Measurements from ENCODE around the gene RYR1. TPM values are rescaled to one million over a fixed set of nuclear protein-coding genes. Genes with fewer than 3 reads are reported as not detected.

RYR1 gene
- polyA plus RNA-seq, 4 donors, result 0.81 to 2.3 TPM; not detected in 2

DNA sequence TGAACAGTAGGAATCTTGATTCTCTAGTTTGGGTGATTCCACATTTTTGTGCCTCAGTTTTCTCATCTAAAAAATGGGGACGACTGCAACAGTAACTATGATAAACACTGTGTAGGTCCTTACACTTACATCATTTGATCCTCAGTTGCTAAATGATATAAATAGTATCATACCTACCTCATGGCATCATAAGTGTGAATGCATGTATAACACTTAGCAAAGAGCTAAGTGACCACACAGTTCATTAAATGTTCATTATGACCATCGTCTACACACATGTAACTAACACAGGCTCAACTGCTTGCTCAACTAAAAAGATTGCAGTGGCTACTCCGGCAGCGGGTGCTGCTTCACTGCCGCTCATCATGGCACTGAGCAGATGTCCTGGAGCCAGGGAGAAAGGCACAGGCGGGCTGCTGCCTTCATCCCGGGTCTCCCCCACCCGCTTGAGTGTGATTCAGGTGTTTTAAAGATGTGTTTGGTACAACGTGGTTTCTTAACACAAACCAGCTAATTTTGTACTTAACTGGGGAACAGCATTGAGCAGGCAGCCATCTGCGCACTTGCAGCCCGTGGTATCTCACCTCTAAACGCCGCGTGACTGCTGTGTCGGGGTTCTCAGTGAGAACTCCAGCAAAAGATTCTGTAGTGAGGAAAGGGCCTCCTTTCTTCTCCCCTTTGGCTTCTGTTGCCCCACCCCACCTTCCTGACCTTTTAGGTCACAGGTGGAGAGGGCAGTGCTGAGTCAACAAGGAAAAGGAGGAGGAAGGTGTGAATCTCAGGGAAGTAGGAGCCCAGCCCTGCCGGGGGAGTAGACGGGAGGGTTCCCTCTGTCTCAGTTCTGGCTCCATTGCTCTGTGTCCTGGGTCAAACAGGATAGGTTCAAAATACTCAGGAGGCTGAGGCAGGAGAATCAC, 202.2 kb downstream of the RYR1 start:
- H3K27ac ChIP-seq (ENCODE audit: low read depth in 1 of 3, low read length in 2 of 3), result peak overlapping the region; percentile 69 to 86 (median 83)

More for the DNA sequence above, 202.2 kb downstream of the RYR1 start:
- H3K9me3 ChIP-seq (ENCODE audit: control insufficient read depth in 2 of 2, insufficient read depth in 1 of 2, low read depth in 1 of 2, low read length in 1 of 2), result no peaks in the 10 kb centered on the region
- FAIRE-seq (no peak), DNase-seq (no peak)
- peaks cover 5 to 69% (median 5%) of the 10 kb centered on the region in 3 donors for H3K36me3 ChIP-seq (ENCODE audit: control insufficient read depth in 3 of 3, insufficient read depth in 2 of 3, low read depth in 1 of 3, low read length in 3 of 3)
- H3K4me1 ChIP-seq (ENCODE audit: control insufficient read depth in 3 of 3, insufficient read depth in 2 of 3, low read depth in 1 of 3, low read length in 2 of 3), result peaks cover 0 to 31% (median 8%) of the 10 kb centered on the region in 3 donors
- H3K27me3 ChIP-seq (ENCODE audit: control insufficient read depth in 3 of 3, insufficient read depth in 3 of 3, low read length in 3 of 3), result no peaks in the 10 kb centered on the region
- no peak overlapping the region for H3K4me3 ChIP-seq (ENCODE audit: low read depth in 1 of 3, low read length in 3 of 3)
- 78 to 82% (median 82%) methylated on average over 17 of the region's 17 CpGs for WGBS, 3 donors

Other genes with a start within 250 kb of the RYR1 start
- under 1 TPM in 2 of 4 donors, not detected in 2; 0.39 to 0.64 TPM for gene DPF1, start 209.5 kb upstream of the RYR1 start, polyA plus RNA-seq
- gene PPP1R14A, start 177.3 kb upstream of the RYR1 start, polyA plus RNA-seq, result 10 to 100 TPM in 3 of 4 donors, 1 to 10 TPM in 1; 8.7 to 31.8 (median 22.6) TPM
- gene SPINT2, start 169.1 kb upstream of the RYR1 start, polyA plus RNA-seq, result 100 to 1,000 TPM; 263 to 450 (median 424) TPM
- gene C19orf33, start 129.4 kb upstream of the RYR1 start, polyA plus RNA-seq, result 1,000 to 10,000 TPM in 2 of 4 donors, 100 to 1,000 TPM in 2; 410 to 2,753 (median 1,138) TPM
- 10 to 100 TPM; 13.0 to 73.1 (median 16.6) TPM for gene YIF1B, start 117.7 kb upstream of the RYR1 start, polyA plus RNA-seq
- 1 to 10 TPM; 2.7 to 7.5 (median 4.0) TPM for gene KCNK6, start 113.8 kb upstream of the RYR1 start, polyA plus RNA-seq
- gene CATSPERG, start 97.9 kb upstream of the RYR1 start, polyA plus RNA-seq, result 10 to 100 TPM in 1 of 4 donors, 1 to 10 TPM in 3; 1.9 to 10.6 (median 2.7) TPM
- 100 to 1,000 TPM; 133 to 182 (median 148) TPM for gene PSMD8, start 59.1 kb upstream of the RYR1 start, polyA plus RNA-seq
- gene GGN, start 45.7 kb upstream of the RYR1 start, polyA plus RNA-seq, result 10 to 100 TPM in 2 of 4 donors, 1 to 10 TPM in 2; 1.7 to 16.1 (median 8.2) TPM
- gene SPRED3, start 45.0 kb upstream of the RYR1 start, polyA plus RNA-seq, result 1 to 10 TPM in 3 of 4 donors, under 1 TPM in 1; 0.85 to 2.7 (median 1.8) TPM
- gene FAM98C, start 30.6 kb upstream of the RYR1 start, polyA plus RNA-seq, result 10 to 100 TPM; 23.6 to 47.2 (median 38.6) TPM
- 1 to 10 TPM in 1 of 4 donors, under 1 TPM in 3; 0.22 to 1.0 (median 0.84) TPM for gene RASGRP4, start 7.5 kb upstream of the RYR1 start, polyA plus RNA-seq
- 10 to 100 TPM in 1 of 4 donors, 1 to 10 TPM in 2, under 1 TPM in 1; 0.45 to 10.8 (median 3.4) TPM for gene MAP4K1, start 184.3 kb downstream of the RYR1 start, polyA plus RNA-seq
- gene EIF3K, start 185.5 kb downstream of the RYR1 start, polyA plus RNA-seq, result 100 to 1,000 TPM; 257 to 710 (median 626) TPM
- gene ACTN4, start 214.0 kb downstream of the RYR1 start, polyA plus RNA-seq, result 100 to 1,000 TPM; 188 to 790 (median 308) TPM